ENCODE measurements around the gene SLC35F1.
"Not testable (repeated sequence)": the region's sequence is repeated elsewhere in the genome, so short reads cannot be mapped to it uniquely, and the experiment has no call there.

SLC35F1 gene

GRCh38 chr6:118016532-118016931, 109.5 kb downstream of the SLC35F1 start:
- no peak for DNase-seq

- no peak for DNase-seq
Measured at GRCh38 chr6:118017301-118017848, 110.3 kb downstream of the SLC35F1 start.

- DNase-seq, result no peak
Measured at GRCh38 chr6:118023771-118024170, 116.7 kb downstream of the SLC35F1 start.

GRCh38 chr6:118029967-118030366, 122.9 kb downstream of the SLC35F1 start:
- DNase-seq, result no peak

- DNase-seq, result not testable (repeated sequence)
Measured at GRCh38 chr6:118037479-118037878, 130.4 kb downstream of the SLC35F1 start.

GRCh38 chr6:118042855-118043254, 135.8 kb downstream of the SLC35F1 start:
- no peak for DNase-seq

- DNase-seq, result no peak
Measured at GRCh38 chr6:118044275-118044674, 137.2 kb downstream of the SLC35F1 start.

GRCh38 chr6:118054082-118054481, 147.0 kb downstream of the SLC35F1 start:
- no peak for DNase-seq

- DNase-seq, result no peak
Measured at GRCh38 chr6:118061666-118062065, 154.6 kb downstream of the SLC35F1 start.

GRCh38 chr6:118080547-118080946, 173.5 kb downstream of the SLC35F1 start:
- DNase-seq, result no peak

- no peak for DNase-seq
Measured at GRCh38 chr6:118083711-118084110, 176.6 kb downstream of the SLC35F1 start.

GRCh38 chr6:118085665-118086064, 178.6 kb downstream of the SLC35F1 start:
- DNase-seq, result no peak

- no peak for DNase-seq
Measured at GRCh38 chr6:118086159-118086558, 179.1 kb downstream of the SLC35F1 start.

GRCh38 chr6:118092086-118092485, 185.0 kb downstream of the SLC35F1 start:
- no peak for DNase-seq

GRCh38 chr6:118097576-118097975, 190.5 kb downstream of the SLC35F1 start:
- no peak for DNase-seq

GRCh38 chr6:118100717-118101116, 193.7 kb downstream of the SLC35F1 start:
- no peak for DNase-seq

- DNase-seq, result no peak
Measured at GRCh38 chr6:118101220-118101619, 194.2 kb downstream of the SLC35F1 start.

- DNase-seq, result no peak
Measured at GRCh38 chr6:118101831-118102345, 194.8 kb downstream of the SLC35F1 start.

GRCh38 chr6:118102401-118102800, 195.3 kb downstream of the SLC35F1 start:
- no peak for DNase-seq

GRCh38 chr6:118103381-118104146, 196.5 kb downstream of the SLC35F1 start:
- DNase-seq, result no peak

- no peak for DNase-seq
Measured at GRCh38 chr6:118122161-118122725, 215.2 kb downstream of the SLC35F1 start.

GRCh38 chr6:118122801-118123200, 215.7 kb downstream of the SLC35F1 start:
- DNase-seq, result no peak

- no peak for DNase-seq
Measured at GRCh38 chr6:118123503-118124037, 216.5 kb downstream of the SLC35F1 start.

GRCh38 chr6:118124851-118125250, 217.8 kb downstream of the SLC35F1 start:
- no peak for DNase-seq
